Measurements from ENCODE around the gene MYO18B.

The MYO18B gene

GRCh38 chr22:25835348-25835747, 93.4 kb downstream of the MYO18B start:
- TF ChIP-seq SIN3A (IDR thresholded peaks at IDR 0.05; ENCODE audit: borderline replicate concordance, insufficient read depth, low read length), result no peak
- TF ChIP-seq REST (IDR thresholded peaks at IDR 0.05; ENCODE audit: insufficient read depth in 1 of 2, low read depth in 2 of 2, low read length in 2 of 2), result no peak
- no peak for TF ChIP-seq FOXP2 (optimal IDR thresholded peaks at IDR 0.05; ENCODE audit: borderline replicate concordance, extremely low read depth, extremely low read length, insufficient read depth)
- no peak for TF ChIP-seq TAF1 (IDR thresholded peaks at IDR 0.05; ENCODE audit: borderline replicate concordance, insufficient read depth, low read length)

- TF ChIP-seq TAF1 (IDR thresholded peaks at IDR 0.05; ENCODE audit: borderline replicate concordance, insufficient read depth, low read length), result no peak
- no peak for TF ChIP-seq REST (IDR thresholded peaks at IDR 0.05; ENCODE audit: insufficient read depth in 1 of 2, low read depth in 2 of 2, low read length in 2 of 2)
- no peak for TF ChIP-seq SIN3A (IDR thresholded peaks at IDR 0.05; ENCODE audit: borderline replicate concordance, insufficient read depth, low read length)
- no peak for TF ChIP-seq POLR2AphosphoS5 (IDR thresholded peaks at IDR 0.05; ENCODE audit: low read depth, low read length)
- no peak for TF ChIP-seq FOXP2 (optimal IDR thresholded peaks at IDR 0.05; ENCODE audit: borderline replicate concordance, extremely low read depth, extremely low read length, insufficient read depth)
Measured at GRCh38 chr22:25837288-25837900, 95.4 kb downstream of the MYO18B start.

GRCh38 chr22:25838960-25839741, 97.2 kb downstream of the MYO18B start:
- no peak for TF ChIP-seq FOXP2 (optimal IDR thresholded peaks at IDR 0.05; ENCODE audit: borderline replicate concordance, extremely low read depth, extremely low read length, insufficient read depth)
- TF ChIP-seq SIN3A (IDR thresholded peaks at IDR 0.05; ENCODE audit: borderline replicate concordance, insufficient read depth, low read length), result no peak
- no peak for TF ChIP-seq POLR2AphosphoS5 (IDR thresholded peaks at IDR 0.05; ENCODE audit: low read depth, low read length)
- TF ChIP-seq TAF1 (IDR thresholded peaks at IDR 0.05; ENCODE audit: borderline replicate concordance, insufficient read depth, low read length), result no peak
- TF ChIP-seq REST (IDR thresholded peaks at IDR 0.05; ENCODE audit: insufficient read depth in 1 of 2, low read depth in 2 of 2, low read length in 2 of 2), result no peak

- TF ChIP-seq FOXP2 (optimal IDR thresholded peaks at IDR 0.05; ENCODE audit: borderline replicate concordance, extremely low read depth, extremely low read length, insufficient read depth), result no peak
Measured at GRCh38 chr22:25839755-25840154, 97.8 kb downstream of the MYO18B start.

- TF ChIP-seq REST (IDR thresholded peaks at IDR 0.05; ENCODE audit: insufficient read depth in 1 of 2, low read depth in 2 of 2, low read length in 2 of 2) (no peak), TAF1 (IDR thresholded peaks at IDR 0.05; ENCODE audit: borderline replicate concordance, insufficient read depth, low read length) (no peak), SIN3A (IDR thresholded peaks at IDR 0.05; ENCODE audit: borderline replicate concordance, insufficient read depth, low read length) (no peak), POLR2AphosphoS5 (IDR thresholded peaks at IDR 0.05; ENCODE audit: low read depth, low read length) (no peak), FOXP2 (optimal IDR thresholded peaks at IDR 0.05; ENCODE audit: borderline replicate concordance, extremely low read depth, extremely low read length, insufficient read depth) (no peak)
Measured at GRCh38 chr22:25840167-25840566, 98.2 kb downstream of the MYO18B start.

All from PFSK-1 (cell line).